CD14-positive monocyte (primary cell): ENCODE data around the gene ATXN1. TPM values are rescaled to one million over a fixed set of nuclear protein-coding genes. Genes with fewer than 3 reads are reported as not detected.
A peak's percentile ranks its signal among the peaks of the same experiment; 100 is the strongest.

Source experiments
- DNase-seq, 3 donors: peaks; one replicate each; pipeline ENCODE4 v3.0.0-alpha.2; 2011 to 2022
- H2AFZ ChIP-seq: 2 replicates; pipeline ENCODE4 v1.6.0; 2012; ENCODE audit warnings: mild to moderate bottlenecking, low read depth, low read length, inconsistent platforms; ENCODE audit not compliant: insufficient read depth, poor library complexity, severe bottlenecking
- H3K27ac ChIP-seq, 2 donors: 1 replicate in 1 of 2; 2 replicates in 1 of 2; pipeline ENCODE4 v1.5.1; 2012 to 2013; ENCODE audit warnings: low read length in 2 of 2, control low read depth in 1 of 2, inconsistent platforms in 1 of 2, low read depth in 1 of 2, mild to moderate bottlenecking in 1 of 2
- H3K27me3 ChIP-seq, 2 donors: one replicate each; pipeline versions ENCODE4 v1.6.0 to v1.6.1; 2011 to 2013; ENCODE audit warnings: low read length in 2 of 2; ENCODE audit not compliant: control insufficient read depth in 2 of 2, insufficient read depth in 2 of 2
- H3K36me3 ChIP-seq, 2 donors: replicated peaks in 1 of 2; 1 replicate in 1 of 2; 2 replicates in 1 of 2; pipeline versions ENCODE4 v1.5.1 to v1.6.1; 2012 to 2013; ENCODE audit warnings: low read length in 2 of 2, control low read depth in 1 of 2, inconsistent platforms in 1 of 2, mild to moderate bottlenecking in 1 of 2; ENCODE audit not compliant: insufficient read depth in 2 of 2, control insufficient read depth in 1 of 2
- H3K4me1 ChIP-seq, 2 donors: 1 replicate in 1 of 2; 2 replicates in 1 of 2; pipeline versions ENCODE4 v1.5.1 to v1.6.1; 2012 to 2013; ENCODE audit warnings: low read length in 2 of 2, control low read depth in 1 of 2, inconsistent platforms in 1 of 2, mild to moderate bottlenecking in 1 of 2, moderate library complexity in 1 of 2; ENCODE audit not compliant: insufficient read depth in 2 of 2, control insufficient read depth in 1 of 2
- H3K4me2 ChIP-seq: replicated peaks from 2 replicates; pipeline ENCODE3; 2012; ENCODE audit warnings: low read length, moderate library complexity, mild to moderate bottlenecking; ENCODE audit not compliant: poor library complexity, severe bottlenecking; ENCODE audit errors: extremely low read depth
- H3K4me3 ChIP-seq, 3 experiments: fragments of 200-600 bp in 1 of 3; sonication (generic) in 1 of 3; replicated peaks in 1 of 3; 1 replicate in 2 of 3; 2 replicates in 1 of 3; pipeline ENCODE4 v1.5.1; 2011 to 2013; ENCODE audit warnings: low read length in 3 of 3, mild to moderate bottlenecking in 3 of 3, control low read depth in 2 of 3, low read depth in 2 of 3, inconsistent platforms in 1 of 3, moderate library complexity in 1 of 3
- H3K79me2 ChIP-seq: 2 replicates; pipeline ENCODE4 v1.6.0; 2012; ENCODE audit warnings: mild to moderate bottlenecking, control low read depth, inconsistent platforms, low read length, moderate library complexity; ENCODE audit not compliant: insufficient read depth
- H3K9ac ChIP-seq: 2 replicates; pipeline ENCODE4 v1.6.0; 2017; ENCODE audit warnings: low read length, mild to moderate bottlenecking; ENCODE audit not compliant: insufficient read depth, poor library complexity, severe bottlenecking
- H3K9me3 ChIP-seq, 2 donors: replicated peaks in 1 of 2; 1 replicate in 1 of 2; 2 replicates in 1 of 2; pipeline versions ENCODE4 v1.5.1 to v1.6.1; 2012 to 2013; ENCODE audit warnings: low read length in 2 of 2, control low read depth in 1 of 2; ENCODE audit not compliant: control insufficient read depth in 1 of 2, insufficient read depth in 1 of 2
- H4K20me1 ChIP-seq: 2 replicates; pipeline ENCODE4 v1.6.0; 2012; ENCODE audit warnings: mild to moderate bottlenecking, low read length, control low read depth, moderate library complexity; ENCODE audit not compliant: insufficient read depth
- H3K27ac Mint-ChIP-seq, 7 donors: one replicate each; pipeline ENCODE4 v1.8.0; 2020; ENCODE audit warnings: mild to moderate bottlenecking in 7 of 7, mixed read lengths in 7 of 7, moderate library complexity in 6 of 7, inconsistent platforms in 2 of 7
- H3K27me3 Mint-ChIP-seq, 3 donors: one replicate each; pipeline ENCODE4 v1.8.0; 2021 to 2022; ENCODE audit warnings: low read depth in 3 of 3, mild to moderate bottlenecking in 3 of 3, mixed read lengths in 3 of 3, moderate library complexity in 3 of 3, inconsistent platforms in 1 of 3
- H3K36me3 Mint-ChIP-seq, 2 donors: one replicate each; pipeline ENCODE4 v1.8.0; 2020; ENCODE audit warnings: mixed read lengths in 2 of 2, inconsistent platforms in 1 of 2, mild to moderate bottlenecking in 1 of 2
- H3K4me1 Mint-ChIP-seq: one replicate; pipeline ENCODE4 v1.8.0; 2020; ENCODE audit warnings: mild to moderate bottlenecking, mixed read lengths
- H3K4me3 Mint-ChIP-seq, 2 donors: one replicate each; pipeline ENCODE4 v1.8.0; 2020; ENCODE audit warnings: mild to moderate bottlenecking in 2 of 2, mixed read lengths in 2 of 2, moderate library complexity in 1 of 2
- H3K9me3 Mint-ChIP-seq, 7 donors: one replicate each; pipeline ENCODE4 v1.8.0; 2020 to 2022; ENCODE audit warnings: mixed read lengths in 7 of 7, mild to moderate bottlenecking in 6 of 7, moderate library complexity in 6 of 7, inconsistent platforms in 2 of 7
- CTCF ChIP-seq: fragments of 200-600 bp; IDR thresholded peaks from one replicate; pipeline ENCODE4 v1.8.0; 2022; ENCODE audit warnings: antibody characterized with exemption, mild to moderate bottlenecking
- WGBS: methylation state at CpG from one replicate; pipeline ENCODE4 v1.1.5; 2013; ENCODE audit warnings: missing lambda C conversion rate; ENCODE audit not compliant: insufficient coverage; 5-methylcytosine and 5-hydroxymethylcytosine counted together
- intact Hi-C, 2 donors: fragments of 100-400 bp; cut with micrococcal nuclease; formaldehyde crosslinking; loops; one replicate each; pipeline versions ENCODE4 v1.15.0 to v1.15.1; 2023
- polyA plus RNA-seq, 3 donors: library from polyadenylated mRNA; depleted of rRNA in 1 of 3; unstranded in 2 of 3; stranded (reverse) in 1 of 3; fragments of 300-500 nt in 2 of 3; fragments of >200 nt in 1 of 3; fragmentation: Illumina TruSeq in 2 of 3; gene quantifications; 1 replicate in 2 of 3; 2 replicates in 1 of 3; pipeline ENCODE4 v1.2.3, GENCODE V29; 2012 to 2021

ATXN1 gene
- polyA plus RNA-seq, 3 donors = 8.8 to 19.1 (median 10.9) TPM

- H3K27ac ChIP-seq = no peak overlapping the region
- H3K4me2 ChIP-seq = no peak overlapping the region
- H3K79me2 ChIP-seq = no peaks in the 10 kb centered on the region
- Mint-ChIP-seq H3K4me3 (no peak overlapping the region), H3K36me3 (peaks cover 11 to 16% of the 10 kb centered on the region in 2 donors), H3K27ac (peak overlapping the region in 1 of 7 donors; percentile 0), H3K4me1 (peaks cover 23% of the 10 kb centered on the region), H3K9me3 (peaks cover 0 to 8% (median 0%) of the 10 kb centered on the region in 7 donors), H3K27me3 (no peaks in the 10 kb centered on the region)
- H4K20me1 ChIP-seq = peaks cover 33% of the 10 kb centered on the region
- 91% methylated on average over 8 of the region's 11 CpGs for WGBS
- no peaks in the 10 kb centered on the region for H3K9me3 ChIP-seq
- no peaks in the 10 kb centered on the region for H3K36me3 ChIP-seq
- no peak overlapping the region for H3K4me3 ChIP-seq
- no peak overlapping the region for H2AFZ ChIP-seq
- peaks cover 4 to 15% of the 10 kb centered on the region in 2 donors for H3K4me1 ChIP-seq
- no peaks in the 10 kb centered on the region for H3K27me3 ChIP-seq
- no peak overlapping the region for H3K9ac ChIP-seq
- intact Hi-C loops = no loop called here
- TF ChIP-seq CTCF = no peak
- DNase-seq = no peak
These were observed 264.1 kb downstream of the ATXN1 start for GRCh38 chr6:16496991-16497801.

GRCh38 chr6:16496210-16496609, 265.1 kb downstream of the ATXN1 start:
- no peak overlapping the region for H3K4me3 ChIP-seq
- Mint-ChIP-seq H3K4me1 (peaks cover 23% of the 10 kb centered on the region), H3K9me3 (peaks cover 0 to 5% (median 0%) of the 10 kb centered on the region in 7 donors), H3K36me3 (peaks cover 11 to 12% of the 10 kb centered on the region in 2 donors), H3K4me3 (no peak overlapping the region), H3K27ac (peak overlapping the region in 1 of 7 donors; percentile 52), H3K27me3 (no peaks in the 10 kb centered on the region)
- no peak overlapping the region for H2AFZ ChIP-seq
- H3K79me2 ChIP-seq = no peaks in the 10 kb centered on the region
- H3K27me3 ChIP-seq = no peaks in the 10 kb centered on the region
- no peaks in the 10 kb centered on the region for H3K36me3 ChIP-seq
- peaks cover 33% of the 10 kb centered on the region for H4K20me1 ChIP-seq
- H3K4me2 ChIP-seq = no peak overlapping the region
- TF ChIP-seq CTCF = no peak
- DNase-seq = no peak
- peaks cover 4 to 15% of the 10 kb centered on the region in 2 donors for H3K4me1 ChIP-seq
- intact Hi-C loops = no loop called here
- 17% methylated on average over 1 of the region's 5 CpGs for WGBS
- no peak overlapping the region for H3K27ac ChIP-seq
- H3K9ac ChIP-seq = no peak overlapping the region
- no peaks in the 10 kb centered on the region for H3K9me3 ChIP-seq
